Right ventricle myocardium inferior (tissue), 1 donor: ENCODE measurements around the gene SELPLG. TPM values are rescaled to one million over a fixed set of nuclear protein-coding genes. Genes with fewer than 3 reads are reported as not detected.
"Not testable (repeated sequence)": the region's sequence is repeated elsewhere in the genome, so short reads cannot be mapped to it uniquely, and the experiment has no call there.

ENCODE experiments used
- ATAC-seq: fragments of 200-7000 bp; cut with Tn5 transposase; one replicate; pipeline ENCODE4 v1.9.1; 2020; ENCODE audit warnings: mild to moderate bottlenecking, moderate library complexity
- DNase-seq: peaks from one replicate; pipeline ENCODE4 v3.0.0; 2021; ENCODE audit errors: missing footprints
- intact Hi-C: fragments of 100-400 bp; cut with DNase I; formaldehyde crosslinking; loops from one replicate; pipeline ENCODE4 v1.11.0; 2022
- total RNA-seq: library from RNA; stranded (reverse); fragmentation: NEBNext Ultra II Directional; extraction: Animal tissue kit (Norgen Biotek cat#: 25700); gene quantifications from one replicate; pipeline ENCODE4 v1.2.1, GENCODE V29; 2021
- donor health status: DM: no; HTN: yes; CAD: no; lungs with severe emphysema.

SELPLG gene
- total RNA-seq, 1 donor from 2014 or later, result 4.9 TPM

DNA sequence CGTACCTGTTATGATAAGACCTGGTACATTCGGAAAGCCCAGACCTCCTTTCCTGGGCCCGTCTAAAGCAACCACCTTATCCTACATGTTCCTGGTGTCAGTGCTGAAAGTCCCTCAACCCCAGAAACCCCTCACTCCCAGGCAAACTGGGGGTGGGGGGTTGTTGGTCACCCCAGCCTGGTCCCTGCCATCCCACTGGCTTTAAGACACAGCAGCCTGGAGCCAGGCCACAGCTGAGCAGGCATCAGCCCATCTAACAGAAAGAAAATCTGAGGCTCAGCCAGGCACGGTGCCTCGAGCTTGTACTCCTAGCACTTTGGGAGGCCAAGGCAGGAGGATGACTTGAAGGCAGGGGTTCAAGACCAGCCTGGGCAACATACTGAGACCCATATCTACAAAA lies 4.5 kb downstream of the SELPLG start:
- intact Hi-C loops, result no loop called here
- no peak for ATAC-seq
- DNase-seq, result no peak

DNA sequence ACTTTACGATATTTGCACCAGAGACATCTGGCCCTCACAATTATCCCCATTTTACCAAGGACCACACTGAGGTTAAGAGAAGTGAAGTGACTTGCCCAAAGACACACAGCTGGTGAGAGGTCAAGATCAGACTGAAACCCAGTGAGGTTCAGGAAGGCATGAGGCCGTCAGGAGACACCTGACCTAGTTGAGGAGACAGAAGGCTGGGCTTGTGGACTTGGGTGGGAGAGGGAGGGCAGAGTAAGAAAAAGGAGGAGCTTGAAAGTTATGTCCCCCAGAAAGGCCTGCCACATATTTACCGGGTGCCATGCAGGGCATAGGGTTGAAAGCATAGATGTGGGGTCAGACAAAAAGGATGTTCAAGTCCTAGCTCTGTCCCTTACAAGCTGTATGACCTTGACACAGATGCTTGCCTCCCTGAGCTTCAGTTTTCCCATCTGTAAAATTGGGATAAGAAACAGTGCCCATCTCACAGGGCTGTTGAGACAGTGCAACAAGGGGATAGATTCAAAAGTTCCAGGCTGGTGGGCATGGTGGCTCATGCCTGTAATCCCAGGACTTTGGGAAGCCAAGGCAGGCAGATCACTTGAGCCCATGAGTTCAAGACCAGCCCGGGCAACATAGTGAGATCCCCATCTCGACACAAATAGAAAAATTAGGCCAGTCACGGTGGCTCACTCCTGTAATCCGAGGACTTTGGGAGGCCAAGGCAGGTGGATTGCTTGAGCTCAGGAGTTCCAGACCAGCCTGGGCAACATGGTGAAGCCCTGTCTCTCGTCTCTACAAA lies 6.4 kb downstream of the SELPLG start:
- intact Hi-C loops, result no loop called here
- DNase-seq, result no peak
- no peak for ATAC-seq

DNA sequence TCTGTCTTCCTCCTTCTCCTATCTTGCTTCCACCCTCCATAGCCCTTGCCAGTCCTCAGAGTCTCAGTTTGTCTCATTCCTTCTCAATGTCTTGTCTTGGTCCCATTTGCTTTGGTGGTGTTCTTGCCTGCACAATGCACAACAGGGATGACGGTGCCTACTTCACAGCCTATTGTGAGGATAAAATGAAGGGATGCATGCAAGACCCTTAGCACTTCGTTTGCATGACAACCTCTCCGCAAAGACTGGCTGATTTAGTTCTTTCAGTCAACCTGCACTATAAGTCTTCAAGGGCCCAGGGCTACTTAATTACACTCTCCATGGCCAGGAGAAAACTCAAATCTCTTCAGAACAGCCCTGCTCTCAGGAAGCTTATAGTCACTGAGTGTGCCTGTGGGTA lies 8.5 kb downstream of the SELPLG start:
- DNase-seq (no peak), ATAC-seq (no peak)
- intact Hi-C loops, result no loop called here

DNA sequence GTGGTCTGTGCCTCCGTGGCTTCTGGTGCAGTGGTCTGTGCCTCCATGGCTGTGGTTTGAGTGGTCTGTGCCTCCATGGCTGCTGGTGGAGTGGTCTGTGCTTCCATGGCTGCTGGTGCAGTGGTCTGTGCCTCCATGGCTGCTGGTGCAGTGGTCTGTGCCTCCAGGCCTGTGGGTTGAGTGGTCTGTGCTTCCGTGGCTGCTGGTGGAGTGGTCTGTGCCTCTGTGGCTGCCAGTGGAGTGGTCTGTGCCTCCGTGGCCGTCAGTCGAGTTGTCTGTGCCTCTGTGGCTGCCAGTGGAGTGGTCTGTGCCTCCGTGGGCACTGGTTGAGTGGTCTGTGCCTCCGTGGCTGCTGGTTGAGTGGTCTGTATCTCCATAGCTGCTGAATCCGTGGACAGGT lies 10.1 kb downstream of the SELPLG start:
- ATAC-seq (no peak), DNase-seq (no peak)
- intact Hi-C loops, result no loop called here

DNA sequence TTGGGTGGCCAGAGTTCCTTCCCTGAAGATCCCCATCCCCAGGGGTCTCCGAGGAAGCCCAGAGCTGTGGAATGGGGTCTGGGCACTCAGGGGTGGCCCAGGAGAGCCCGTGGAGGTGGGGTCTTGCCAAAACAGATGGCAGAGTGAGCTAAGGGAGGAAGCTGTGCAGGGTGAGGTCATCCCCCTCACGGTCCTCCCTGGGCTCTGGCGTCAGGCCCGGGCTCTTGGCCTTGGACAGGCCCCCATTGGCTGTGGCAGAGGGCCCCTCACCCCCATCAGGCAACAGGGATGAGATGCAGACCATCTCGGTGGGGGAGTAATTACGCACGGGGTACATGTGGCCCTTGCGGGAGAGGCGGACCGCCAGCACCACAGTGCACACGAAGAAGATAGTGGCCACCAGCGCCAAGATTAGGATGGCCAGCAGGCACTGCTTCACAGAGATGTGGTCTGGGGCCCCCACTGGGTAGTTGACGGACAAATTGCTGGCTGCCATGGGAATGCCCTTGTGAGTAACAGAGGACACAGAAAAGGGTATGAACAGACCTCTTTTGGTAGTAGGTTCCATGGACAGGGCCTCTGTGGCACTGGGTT lies 10.7 kb downstream of the SELPLG start:
- ATAC-seq (no peak), DNase-seq (no peak)
- intact Hi-C loops, result no loop called here

DNA sequence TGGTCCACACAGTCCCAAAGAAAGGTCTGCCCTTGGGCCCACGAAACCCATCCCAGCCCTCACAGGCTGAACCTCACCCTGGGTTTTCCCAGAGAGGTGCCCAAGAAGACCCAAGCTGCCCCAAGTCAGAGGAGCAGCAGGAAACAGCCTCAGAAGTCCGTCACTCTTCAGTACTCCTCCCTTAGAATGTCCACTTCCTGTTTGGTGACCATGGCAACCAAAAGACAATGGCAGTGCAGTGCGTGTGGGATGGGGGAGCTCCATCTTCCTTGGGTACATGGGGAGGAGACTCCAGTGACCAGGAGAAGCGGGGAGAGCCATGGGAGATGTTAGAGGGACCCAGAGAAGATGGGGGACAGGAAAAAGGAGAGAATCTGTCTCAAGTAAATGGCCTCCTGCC lies 11.3 kb downstream of the SELPLG start:
- DNase-seq (no peak), ATAC-seq (peak; percentile 41)
- intact Hi-C loops, result no loop called here

DNA sequence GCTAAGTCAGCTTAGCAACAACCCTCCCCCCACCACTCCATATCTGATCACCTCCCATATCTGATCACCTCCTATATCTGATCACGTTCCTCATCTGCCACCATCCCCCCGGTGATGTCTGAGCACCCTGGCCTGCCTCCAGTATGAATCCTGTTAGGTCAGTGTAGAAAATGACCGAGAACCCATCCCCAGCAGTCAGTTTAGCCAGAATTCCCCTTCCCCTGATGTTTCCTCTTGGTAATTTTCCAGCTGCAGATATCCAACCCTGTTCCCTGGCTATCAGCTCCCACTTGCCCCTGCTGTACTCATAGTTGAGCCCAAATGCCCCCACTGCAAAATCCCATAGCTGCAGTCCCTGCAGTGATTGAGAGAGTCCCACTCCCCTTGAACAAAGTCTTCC lies 12.5 kb downstream of the SELPLG start:
- intact Hi-C loops, result no loop called here
- no peak for DNase-seq
- no peak for ATAC-seq

DNA sequence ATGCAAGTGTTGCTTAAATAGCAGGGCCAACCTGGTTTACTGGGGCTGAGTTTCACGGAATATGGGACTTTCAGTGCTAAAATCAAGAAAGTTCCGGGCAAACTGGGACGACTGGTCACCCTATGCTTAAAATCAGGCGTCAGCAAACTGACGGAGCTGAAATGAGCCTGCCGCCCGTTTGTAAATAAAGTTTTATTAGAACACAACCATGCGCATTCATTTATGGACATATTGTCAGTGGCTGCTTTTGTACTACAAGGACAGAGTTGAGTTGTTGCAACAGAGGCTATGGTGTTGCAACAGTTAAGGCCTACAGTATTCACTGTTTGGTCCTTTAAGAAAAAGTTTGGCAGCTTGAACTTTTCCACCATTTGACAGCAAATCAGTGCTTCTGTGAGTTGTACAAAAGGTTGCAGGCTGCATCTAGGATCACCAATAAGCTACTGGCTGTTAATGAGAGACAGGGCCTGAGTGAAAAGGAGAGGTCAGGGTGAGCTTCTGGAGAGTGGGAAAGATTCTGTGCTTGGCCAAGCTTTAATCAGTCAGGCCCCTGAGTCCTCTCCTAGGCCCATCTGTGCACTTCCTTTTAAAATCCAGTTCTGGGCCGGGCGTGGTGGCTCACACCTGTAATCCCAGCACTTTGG lies 13.3 kb downstream of the SELPLG start:
- intact Hi-C loops, result no loop called here
- DNase-seq, result no peak
- no peak for ATAC-seq

DNA sequence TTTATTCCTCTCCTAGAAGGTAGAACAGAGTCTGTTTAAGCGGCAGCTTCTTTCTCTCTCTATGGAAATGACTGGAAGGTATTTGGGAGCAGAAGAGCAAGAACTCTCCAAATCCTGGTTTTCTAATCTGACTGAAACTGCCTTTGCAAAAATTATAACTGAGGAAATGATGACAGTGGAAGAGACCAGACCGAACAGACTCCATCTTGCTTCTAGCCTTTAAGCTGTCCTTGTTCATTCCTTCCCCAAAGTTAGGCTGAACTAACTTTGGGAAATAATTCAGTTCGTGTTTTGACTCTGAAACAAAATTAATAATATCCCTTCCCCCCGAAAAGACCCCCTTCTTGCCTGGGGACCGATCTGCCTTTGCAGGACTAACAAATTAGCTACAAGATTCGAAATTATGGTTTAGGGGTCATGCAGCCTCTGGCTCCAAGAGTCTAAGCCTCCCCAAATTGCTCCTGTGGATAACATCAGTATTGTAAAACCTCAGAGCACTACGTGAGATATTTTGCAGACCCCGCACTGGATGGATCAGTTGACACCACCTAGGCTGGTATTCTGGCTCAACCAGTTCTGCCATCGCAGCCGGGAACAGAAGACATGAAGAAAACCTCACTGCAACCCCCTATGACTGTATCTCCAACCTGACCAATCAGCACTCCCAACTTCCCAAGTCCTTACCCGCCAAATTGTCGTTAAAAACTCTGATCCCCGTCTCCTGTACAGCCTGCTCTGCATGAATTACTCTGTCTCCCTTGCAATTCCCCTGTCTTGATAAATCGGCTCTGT lies 14.1 kb downstream of the SELPLG start:
- no peak for DNase-seq
- intact Hi-C loops, result no loop called here
- ATAC-seq, result no peak

DNA sequence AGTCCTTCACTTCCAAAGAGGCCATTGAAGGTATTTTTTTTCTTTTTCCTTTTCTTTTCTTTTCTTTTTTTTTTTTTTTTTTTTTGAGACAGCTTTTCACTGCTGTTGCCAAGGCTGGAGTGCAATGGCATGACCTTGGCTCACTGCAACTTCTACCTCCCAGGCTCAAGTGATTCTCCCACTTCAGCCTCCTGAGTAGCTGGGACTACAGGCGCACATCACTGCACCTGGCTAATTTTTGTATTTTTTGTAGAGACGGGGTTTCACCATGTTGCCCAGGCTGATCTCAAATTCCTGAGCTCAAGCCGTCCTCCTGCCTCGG lies 14.8 kb downstream of the SELPLG start:
- DNase-seq, ATAC-seq: not testable (repeated sequence)
- intact Hi-C loops, result loop anchor here (1.0 kb wide), 1 partner anchor 56 kb away; no protein-coding TSS in a partner anchor

DNA sequence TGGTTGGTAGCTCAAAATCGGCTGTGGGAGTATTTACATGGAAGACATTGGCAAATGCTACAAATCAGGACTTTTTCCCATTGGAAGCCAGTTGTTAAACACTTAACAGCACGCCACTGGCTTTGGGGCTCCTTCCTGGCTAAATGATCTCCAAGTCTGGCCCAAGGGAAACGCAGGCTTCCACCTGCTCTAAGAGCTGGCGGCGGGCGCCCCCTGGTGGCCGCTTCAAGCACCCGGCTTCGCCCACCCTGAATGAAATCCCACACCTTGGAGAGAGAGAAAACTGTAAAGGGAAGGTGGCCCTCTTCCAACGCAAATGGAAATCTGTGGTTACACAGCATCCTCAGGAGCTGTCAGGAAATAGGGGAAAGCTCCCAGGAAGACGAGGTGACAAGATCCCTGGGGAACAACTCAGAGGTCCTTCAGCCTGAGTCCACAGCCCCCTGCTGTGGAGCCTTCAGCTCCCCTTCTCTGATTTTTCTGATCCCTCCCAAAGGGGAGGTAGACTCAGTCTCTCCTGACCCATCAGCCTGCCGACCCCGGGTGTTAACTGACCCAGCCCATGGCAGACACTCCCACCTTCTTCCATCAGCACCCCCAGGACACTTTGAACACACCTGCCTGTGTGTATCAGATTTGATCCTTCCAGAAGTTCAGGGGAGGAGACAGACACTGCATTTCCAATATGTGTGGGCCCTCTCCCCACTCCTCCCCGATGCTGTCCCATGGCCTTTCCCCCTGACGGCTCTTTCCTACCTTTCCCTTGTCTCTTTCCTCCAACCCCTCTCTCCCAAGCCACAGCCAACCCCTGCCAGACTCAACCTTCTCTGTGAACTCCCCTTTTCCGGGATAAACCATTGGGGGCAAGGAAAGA lies 15.4 kb downstream of the SELPLG start:
- ATAC-seq (peak; percentile 83), DNase-seq (peak; percentile 91)
- intact Hi-C loops, result loop anchor here (1.0 kb wide), 1 partner anchor 55 kb away; no protein-coding TSS in a partner anchor

DNA sequence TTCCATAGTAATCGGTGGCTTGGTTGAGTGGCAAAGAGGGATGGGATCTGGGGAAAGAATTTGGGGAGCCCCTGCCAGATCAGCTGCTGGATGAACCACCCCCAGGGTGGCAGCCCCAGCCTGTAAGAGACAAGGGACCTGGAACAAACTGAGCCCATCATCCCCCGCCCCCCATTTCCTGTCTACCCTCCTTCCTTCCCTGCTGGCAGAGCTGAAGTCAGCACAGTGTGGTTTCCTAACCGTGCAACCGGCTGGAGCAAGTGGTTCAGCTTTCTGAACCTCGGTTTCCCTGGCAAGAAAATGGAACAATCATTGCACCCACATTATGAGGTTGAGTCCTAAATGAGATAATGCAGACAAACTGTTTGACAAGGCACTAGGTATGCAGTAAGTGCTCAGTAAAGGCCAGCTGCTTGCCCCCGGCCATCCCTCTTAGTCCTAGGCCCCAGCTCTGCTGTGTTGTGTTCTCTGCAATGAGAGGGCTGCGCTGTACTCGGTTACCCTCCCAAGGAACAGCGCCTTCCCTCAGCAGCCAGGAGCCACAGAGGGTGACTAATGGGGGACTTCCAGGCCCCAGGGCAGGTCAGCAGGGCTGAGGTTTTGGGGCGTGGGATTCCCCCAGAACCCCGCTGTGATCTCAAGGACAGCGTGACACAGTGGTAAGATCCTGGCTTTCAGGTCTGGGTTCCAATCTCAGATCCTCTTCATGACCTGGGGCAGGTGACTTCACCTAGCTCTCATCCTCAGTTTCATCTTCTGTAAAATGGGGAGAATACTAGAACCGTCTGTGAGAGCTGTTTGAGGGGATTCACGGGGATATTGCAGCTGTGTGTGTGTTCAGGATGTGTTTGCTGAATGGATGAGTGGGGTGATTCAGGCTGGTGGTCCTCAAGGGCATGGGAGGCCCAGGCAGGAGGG lies 16.5 kb downstream of the SELPLG start:
- DNase-seq (no peak), ATAC-seq (peak; percentile 35)
- intact Hi-C loops, result no loop called here

DNA sequence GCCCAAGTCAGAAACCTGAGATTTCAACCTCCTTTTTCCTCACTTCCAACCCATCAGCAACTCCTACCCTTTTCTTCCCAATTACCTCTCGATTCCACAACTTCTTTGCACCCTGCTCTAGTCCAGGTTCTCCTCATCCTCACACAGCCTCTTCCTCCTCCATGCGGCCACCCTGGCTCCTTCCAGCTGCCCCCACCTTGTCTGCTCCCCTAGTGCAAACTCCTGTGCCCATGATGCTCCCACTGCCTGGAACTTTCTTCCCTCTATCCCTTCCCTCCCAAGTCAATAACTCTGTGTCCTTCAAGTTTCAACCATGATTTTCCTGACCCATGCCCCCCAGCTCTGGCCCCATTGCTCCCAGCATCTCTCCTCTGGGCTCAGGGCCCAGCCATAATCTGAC lies 17.3 kb downstream of the SELPLG start:
- intact Hi-C loops, result no loop called here
- ATAC-seq, result no peak
- DNase-seq, result no peak

DNA sequence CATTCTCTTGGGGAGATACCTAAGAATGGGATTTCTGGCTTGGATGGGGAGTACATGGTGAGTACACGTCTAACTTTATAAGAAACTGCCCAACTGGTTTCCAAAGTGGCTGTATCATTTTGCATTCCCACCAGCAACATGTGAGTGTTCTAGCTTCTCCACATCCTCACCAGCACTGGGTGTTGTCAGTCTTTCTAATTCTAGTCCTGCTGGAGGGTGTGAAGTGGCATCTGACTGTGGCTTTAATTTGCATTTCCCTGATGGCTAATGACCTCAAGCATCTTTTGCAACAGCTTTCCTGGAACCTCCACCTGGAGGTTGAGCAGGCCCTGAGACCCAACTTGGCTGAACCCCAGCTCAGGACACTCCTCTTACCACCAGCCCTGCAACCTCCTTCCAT lies 17.8 kb downstream of the SELPLG start:
- intact Hi-C loops, result no loop called here
- DNase-seq (no peak), ATAC-seq (no peak)

DNA sequence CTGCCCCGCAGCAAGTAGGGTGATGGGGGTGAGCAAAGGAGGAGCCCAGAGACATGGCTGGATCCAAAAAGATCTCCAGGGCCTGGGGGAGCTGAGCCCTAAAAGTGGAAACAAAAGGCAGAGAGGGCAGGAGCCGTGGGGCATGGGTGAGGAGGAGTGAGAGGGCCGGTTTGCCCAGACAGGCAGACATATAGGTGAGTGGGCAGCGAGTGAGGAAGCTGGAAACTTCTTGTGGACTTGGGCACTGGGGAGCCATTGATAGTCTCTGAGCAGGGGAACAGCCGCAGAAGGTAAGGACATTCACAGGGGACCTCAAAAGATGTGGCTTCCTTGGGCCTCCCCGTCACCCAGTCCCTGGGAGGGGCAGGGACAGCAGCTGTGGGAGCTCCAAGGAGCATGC lies 19.1 kb downstream of the SELPLG start:
- intact Hi-C loops, result no loop called here
- DNase-seq (no peak), ATAC-seq (no peak)

DNA sequence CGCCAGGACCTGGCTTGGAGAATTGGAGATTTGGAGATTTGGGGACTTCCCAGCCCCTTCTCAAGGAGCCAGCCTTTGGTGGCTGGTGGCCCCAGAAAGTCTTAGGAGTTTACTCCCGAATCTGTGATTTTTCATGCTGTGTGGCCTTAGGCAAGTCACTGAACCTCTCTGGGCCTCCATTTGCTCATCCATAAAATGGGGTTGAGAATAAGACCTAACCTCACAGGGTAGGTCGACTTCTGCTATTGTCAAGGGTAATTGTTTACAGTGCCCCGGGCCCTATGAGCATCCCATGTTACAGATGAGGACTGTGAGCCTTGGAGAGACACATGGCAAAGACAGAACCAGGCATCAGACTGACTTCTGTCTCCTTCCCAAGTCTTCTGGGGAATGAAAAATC lies 19.7 kb downstream of the SELPLG start:
- intact Hi-C loops, result no loop called here
- ATAC-seq (no peak), DNase-seq (no peak)

DNA sequence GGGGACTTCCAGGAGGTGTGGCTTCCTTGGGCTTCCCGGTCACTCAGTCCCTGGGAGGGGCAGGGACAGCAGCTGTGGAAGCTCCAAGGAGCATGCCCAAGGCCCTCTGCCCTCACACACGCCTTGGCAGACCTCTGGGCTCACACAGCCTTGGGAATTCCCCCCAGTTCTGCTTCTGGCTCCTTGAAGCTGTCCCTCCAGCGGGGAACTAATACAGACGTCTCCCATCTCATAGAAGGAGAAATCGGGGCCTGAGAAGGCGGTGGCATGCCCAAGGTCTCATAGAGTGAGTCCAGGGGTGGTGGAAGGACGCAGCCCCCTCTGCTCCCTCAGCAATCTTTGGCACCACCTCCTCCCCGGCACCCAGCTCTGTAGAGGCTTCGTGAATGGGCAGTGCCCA lies 20.1 kb downstream of the SELPLG start:
- ATAC-seq, result no peak
- intact Hi-C loops, result no loop called here
- no peak for DNase-seq
